ENCODE measurements around the gene HIGD1A.

HIGD1A gene

GRCh38 chr3:42735019-42735418 lies 69.3 kb downstream of the HIGD1A start:
- DNase-seq (ENCODE audit: low spot score) = no peak

- DNase-seq (ENCODE audit: low spot score) = no peak
Measured at GRCh38 chr3:42734263-42734860, 69.9 kb downstream of the HIGD1A start.

GRCh38 chr3:42733501-42734262 lies 70.6 kb downstream of the HIGD1A start:
- no peak for DNase-seq (ENCODE audit: low spot score)

Data from HuH-7 (cell line).